Measurements from ENCODE around the gene ISLR2.

- no peak for TF ChIP-seq CTCF (IDR thresholded peaks at IDR 0.05)
- no peak for TF ChIP-seq EP300 (IDR thresholded peaks at IDR 0.05; ENCODE audit: low read depth)
- no peak for TF ChIP-seq POLR2AphosphoS5 (IDR thresholded peaks at IDR 0.05)
These were observed 22.3 kb upstream of the ISLR2 start for GRCh38 chr15:74108111-74108510.

Data from transverse colon (tissue), 4 donors.